ENCODE measurements around the gene MAD1L1.

- TF ChIP-seq CTCF (conservative IDR thresholded peaks at IDR 0.05): no peak
- TF ChIP-seq EZH2 (IDR thresholded peaks at IDR 0.05; ENCODE audit: low read depth): no peak
Observed at GRCh38 chr7:1945558-1945957, 287.2 kb downstream of the MAD1L1 start.

All from PC-9 (cell line).